ENCODE measurements around the gene SPAM1. TPM values are rescaled to one million over a fixed set of nuclear protein-coding genes. Genes with fewer than 3 reads are reported as not detected.
A peak's percentile ranks its signal among the peaks of the same experiment; 100 is the strongest.
"Not testable (repeated sequence)": the region's sequence is repeated elsewhere in the genome, so short reads cannot be mapped to it uniquely, and the experiment has no call there.

SPAM1 gene, protein sequence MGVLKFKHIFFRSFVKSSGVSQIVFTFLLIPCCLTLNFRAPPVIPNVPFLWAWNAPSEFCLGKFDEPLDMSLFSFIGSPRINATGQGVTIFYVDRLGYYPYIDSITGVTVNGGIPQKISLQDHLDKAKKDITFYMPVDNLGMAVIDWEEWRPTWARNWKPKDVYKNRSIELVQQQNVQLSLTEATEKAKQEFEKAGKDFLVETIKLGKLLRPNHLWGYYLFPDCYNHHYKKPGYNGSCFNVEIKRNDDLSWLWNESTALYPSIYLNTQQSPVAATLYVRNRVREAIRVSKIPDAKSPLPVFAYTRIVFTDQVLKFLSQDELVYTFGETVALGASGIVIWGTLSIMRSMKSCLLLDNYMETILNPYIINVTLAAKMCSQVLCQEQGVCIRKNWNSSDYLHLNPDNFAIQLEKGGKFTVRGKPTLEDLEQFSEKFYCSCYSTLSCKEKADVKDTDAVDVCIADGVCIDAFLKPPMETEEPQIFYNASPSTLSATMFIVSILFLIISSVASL
- not detected for polyA plus RNA-seq (ENCODE audit: insufficient read length in 4 of 4)

GRCh38 chr7:123924941-123925340, at the start of gene SPAM1:
SPAM1 (plus strand) TSS chr7:123925241; CDS start chr7:123953571, 28,330 bp downstream.
- DNase-seq (ENCODE audit: low read depth in 4 of 4, low spot score in 2 of 4): no peak

DNA sequence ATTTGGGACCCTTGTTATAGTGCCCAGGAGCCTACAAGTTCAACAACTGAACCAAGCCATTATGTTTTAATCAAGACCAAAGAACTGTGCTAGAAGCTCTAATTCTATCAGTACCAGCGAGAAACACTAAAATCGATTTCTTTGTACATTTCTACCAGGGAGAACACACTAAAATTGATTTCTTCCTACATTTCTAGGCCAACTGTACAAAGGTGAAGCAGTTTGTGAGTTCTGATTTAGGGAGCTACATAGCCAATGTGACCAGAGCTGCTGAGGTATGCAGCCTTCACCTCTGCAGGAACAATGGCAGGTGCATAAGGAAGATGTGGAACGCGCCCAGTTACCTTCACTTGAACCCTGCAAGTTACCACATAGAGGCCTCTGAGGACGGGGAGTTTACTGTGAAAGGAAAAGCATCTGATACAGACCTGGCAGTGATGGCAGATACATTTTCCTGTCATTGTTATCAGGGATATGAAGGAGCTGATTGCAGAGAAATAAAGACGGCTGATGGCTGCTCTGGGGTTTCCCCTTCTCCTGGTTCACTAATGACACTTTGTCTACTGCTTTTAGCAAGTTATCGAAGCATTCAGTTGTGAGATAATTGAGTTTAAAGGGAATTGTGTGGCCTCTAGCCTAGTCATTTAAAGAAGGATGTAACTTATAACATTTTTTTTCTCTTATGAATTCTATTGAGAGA, 48.3 kb upstream of the SPAM1 start:
- no peak for DNase-seq (ENCODE audit: low read depth in 4 of 4, low spot score in 2 of 4)

GRCh38 chr7:123879628-123880027, 45.4 kb upstream of the SPAM1 start:
- no peak for DNase-seq (ENCODE audit: low read depth in 4 of 4, low spot score in 2 of 4)

DNA sequence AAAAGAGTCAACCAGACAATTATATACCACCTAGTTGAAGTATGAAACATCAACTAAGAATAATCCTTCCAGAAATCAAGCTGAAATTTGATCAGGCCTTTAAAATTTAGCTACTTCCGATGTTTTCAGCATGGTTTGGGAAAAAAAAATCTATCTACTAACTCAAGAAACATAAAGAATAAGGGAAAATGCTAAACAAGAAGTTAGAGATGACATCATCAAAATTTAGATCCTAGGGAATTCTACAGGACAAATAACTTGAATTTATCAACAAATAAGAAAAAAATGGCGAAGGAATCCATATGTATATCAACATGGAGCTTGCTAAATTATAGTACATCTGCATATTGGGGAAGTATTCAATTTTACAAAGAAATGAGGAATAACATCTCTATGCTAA, 43.7 kb upstream of the SPAM1 start:
- no peak for DNase-seq (ENCODE audit: low read depth in 4 of 4, low spot score in 2 of 4)

DNA sequence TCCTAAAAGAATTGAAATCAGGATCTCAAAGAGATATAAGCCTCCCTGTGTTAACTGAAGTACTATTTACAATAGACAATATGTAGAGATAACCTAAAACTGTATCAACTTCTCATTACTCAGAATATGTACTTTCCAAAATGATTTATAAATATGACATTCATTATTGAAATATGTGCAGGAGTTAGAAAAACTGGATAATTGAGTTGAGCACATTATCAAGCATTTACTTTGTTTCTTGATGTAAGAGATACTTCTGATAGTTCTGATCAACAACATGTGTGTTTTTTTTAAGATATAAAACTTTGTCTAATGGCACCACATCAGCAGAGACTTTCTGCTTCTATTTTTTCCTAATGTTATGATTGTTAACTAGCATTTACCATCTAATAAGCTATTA, 41.9 kb upstream of the SPAM1 start:
- DNase-seq (ENCODE audit: low read depth in 4 of 4, low spot score in 2 of 4): no peak

GRCh38 chr7:123888192-123888591, 36.8 kb upstream of the SPAM1 start:
- no peak for DNase-seq (ENCODE audit: low read depth in 4 of 4, low spot score in 2 of 4)

DNA sequence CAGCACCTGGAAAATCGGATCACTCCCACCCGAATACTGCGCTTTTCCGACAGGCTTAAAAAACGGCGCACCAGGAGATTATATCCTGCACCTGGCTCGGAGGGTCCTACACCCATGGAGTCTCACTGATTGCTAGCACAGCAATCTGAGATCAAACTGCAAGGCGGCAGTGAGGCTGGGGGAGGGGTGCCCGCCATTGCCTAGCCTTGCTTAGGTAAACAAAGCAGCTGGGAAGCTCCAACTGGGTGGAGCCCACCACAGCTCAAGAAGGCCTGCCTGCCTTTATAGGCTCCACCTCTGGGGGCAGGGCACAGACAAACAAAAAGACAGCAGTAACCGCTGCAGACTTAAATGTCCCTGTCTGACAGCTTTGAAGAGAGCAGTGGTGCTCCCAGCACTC, 30.3 kb upstream of the SPAM1 start:
- not testable (repeated sequence) for DNase-seq (ENCODE audit: low read depth in 4 of 4, low spot score in 2 of 4)

- DNase-seq (ENCODE audit: low read depth in 4 of 4, low spot score in 2 of 4): no peak
Observed at GRCh38 chr7:123901101-123901500, 23.9 kb upstream of the SPAM1 start.

DNA sequence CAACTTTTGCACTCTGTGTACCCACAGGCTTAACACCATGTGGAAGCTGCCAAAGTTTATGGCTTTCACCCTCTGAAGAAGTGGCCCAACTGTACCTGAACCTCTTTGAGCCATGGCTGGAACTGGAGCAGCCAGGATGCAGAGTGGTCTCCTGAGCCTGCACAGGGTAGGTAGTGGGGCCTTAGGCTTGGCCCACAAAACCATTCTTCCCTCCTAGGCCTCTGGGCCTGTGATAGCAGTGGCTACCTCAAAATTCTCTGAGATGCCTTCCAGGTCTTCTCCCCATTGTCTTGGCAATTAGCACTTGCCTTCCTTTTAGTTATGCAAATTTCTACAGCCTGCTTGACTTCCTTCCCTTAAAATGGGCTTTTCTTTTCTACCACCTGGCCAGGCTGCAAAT, 19.3 kb upstream of the SPAM1 start:
- no peak for DNase-seq (ENCODE audit: low read depth in 4 of 4, low spot score in 2 of 4)

GRCh38 chr7:123916240-123916724, 8.8 kb upstream of the SPAM1 start:
- DNase-seq (ENCODE audit: low read depth in 4 of 4, low spot score in 2 of 4): peak in 3 of 4 donors; percentile 15 to 21 (median 15)

GRCh38 chr7:123917878-123918277, 7.2 kb upstream of the SPAM1 start:
- no peak for DNase-seq (ENCODE audit: low read depth in 4 of 4, low spot score in 2 of 4)

DNA sequence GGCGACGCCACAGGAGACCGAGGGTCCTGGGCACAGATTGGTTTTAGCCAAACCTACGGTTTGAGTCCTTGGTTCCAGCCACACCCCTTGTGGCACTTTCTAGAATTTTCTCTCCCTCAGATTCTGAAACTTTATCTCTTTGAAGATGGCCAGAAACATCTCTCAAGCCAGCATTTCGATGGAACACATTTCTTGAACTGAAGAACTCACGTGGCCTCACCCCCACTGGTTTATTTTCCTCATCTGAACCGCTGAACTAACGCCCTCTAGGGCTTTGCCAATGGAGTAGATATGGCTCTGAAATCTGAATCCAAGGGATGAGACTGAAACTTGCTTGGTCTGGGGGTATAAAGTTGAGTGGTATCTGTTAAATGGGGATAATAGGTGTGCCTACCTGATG, 6.7 kb upstream of the SPAM1 start:
- DNase-seq (ENCODE audit: low read depth in 4 of 4, low spot score in 2 of 4): no peak

DNA sequence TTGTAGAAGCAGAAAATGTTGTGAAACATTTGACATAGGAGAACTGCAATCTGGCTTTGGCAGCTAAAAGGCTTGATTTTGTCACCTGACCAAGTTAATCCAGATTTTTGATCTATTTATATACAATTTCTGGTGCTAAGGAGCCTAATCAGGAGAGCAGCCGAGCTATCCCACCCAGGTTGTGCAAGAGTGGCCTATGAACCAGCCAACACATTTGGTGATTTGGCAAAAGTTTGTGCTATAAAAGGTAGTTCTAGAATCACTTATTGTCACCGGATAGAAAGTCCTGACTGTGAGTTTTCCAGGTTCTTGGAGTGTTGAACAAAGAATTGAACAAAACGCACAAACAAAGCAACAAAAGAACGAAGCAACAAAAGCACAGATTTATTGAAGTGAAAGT, 1.4 kb upstream of the SPAM1 start:
- DNase-seq (ENCODE audit: low read depth in 4 of 4, low spot score in 2 of 4): no peak

- DNase-seq (ENCODE audit: low read depth in 4 of 4, low spot score in 2 of 4): no peak
Observed at GRCh38 chr7:123929107-123929506, 4.1 kb downstream of the SPAM1 start.

GRCh38 chr7:123929655-123930054, 4.6 kb downstream of the SPAM1 start:
- no peak for DNase-seq (ENCODE audit: low read depth in 4 of 4, low spot score in 2 of 4)

DNA sequence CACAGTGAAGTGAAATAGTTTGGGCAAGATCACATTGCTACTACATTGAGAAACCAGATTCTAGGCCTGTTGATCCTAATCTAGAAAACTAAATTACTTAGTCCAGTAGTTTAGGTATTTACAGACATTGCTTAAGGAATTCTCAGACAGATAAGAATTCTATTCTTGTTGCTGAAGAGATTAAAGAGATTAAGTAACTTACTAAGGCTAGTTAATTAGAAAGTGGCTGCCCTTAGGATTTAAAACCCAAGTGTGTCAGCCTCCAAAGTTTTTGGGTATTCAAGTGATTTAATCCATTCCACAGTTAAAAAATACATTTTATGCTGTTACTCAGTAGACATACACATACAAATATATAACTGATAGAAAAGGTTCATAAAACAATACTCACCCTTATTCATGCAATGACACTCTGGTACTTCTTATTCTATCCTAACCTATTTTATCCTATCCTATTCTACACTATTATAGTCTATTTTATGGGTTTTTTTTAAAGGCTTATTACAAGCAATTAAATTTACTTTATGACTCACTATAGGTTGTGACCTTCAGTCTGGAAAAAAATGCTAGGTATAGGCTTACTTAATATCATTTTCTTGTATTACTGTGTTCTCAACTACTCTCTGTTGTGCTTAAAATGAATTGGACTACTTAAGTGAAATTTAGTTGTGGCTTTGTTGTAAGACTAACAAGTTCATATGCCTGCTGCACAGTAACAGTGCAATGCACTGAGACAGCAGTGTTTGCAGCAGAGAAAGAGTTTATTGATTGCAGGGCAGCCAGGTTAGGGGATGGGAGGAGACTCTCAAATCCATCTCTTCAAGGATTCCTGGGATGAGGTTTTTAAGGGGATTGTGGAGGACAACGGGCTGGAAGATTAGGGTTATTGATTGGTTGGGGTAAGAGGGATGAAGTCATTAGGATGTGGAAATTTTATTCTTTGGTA, 10.7 kb downstream of the SPAM1 start:
- DNase-seq (ENCODE audit: low read depth in 4 of 4, low spot score in 2 of 4): no peak

GRCh38 chr7:123936388-123936787, 11.3 kb downstream of the SPAM1 start:
- no peak for DNase-seq (ENCODE audit: low read depth in 4 of 4, low spot score in 2 of 4)

- no peak for DNase-seq (ENCODE audit: low read depth in 4 of 4, low spot score in 2 of 4)
Observed at GRCh38 chr7:123939784-123940183, 14.7 kb downstream of the SPAM1 start.

GRCh38 chr7:123941391-123942180, 16.5 kb downstream of the SPAM1 start:
- no peak for DNase-seq (ENCODE audit: low read depth in 4 of 4, low spot score in 2 of 4)

- no peak for DNase-seq (ENCODE audit: low read depth in 4 of 4, low spot score in 2 of 4)
Observed at GRCh38 chr7:123944395-123944794, 19.4 kb downstream of the SPAM1 start.

Measured in left renal cortex interstitium (tissue), 4 donors.